CD4-positive, alpha-beta T cell treated with Interleukin-6 for 4 hours (primary cell): Measurements from ENCODE around the gene NAPG.
A peak's percentile ranks its signal among the peaks of the same experiment; 100 is the strongest.
"Not testable (repeated sequence)": the region's sequence is repeated elsewhere in the genome, so short reads cannot be mapped to it uniquely, and the experiment has no call there.

Experiments used
- DNase-seq: peaks from one replicate; pipeline ENCODE4 v3.0.0-alpha.2; 2020; ENCODE audit warnings: mixed read lengths

NAPG gene

GRCh38 chr18:10552226-10552625, 26.4 kb downstream of the NAPG start:
- DNase-seq = no peak

DNA sequence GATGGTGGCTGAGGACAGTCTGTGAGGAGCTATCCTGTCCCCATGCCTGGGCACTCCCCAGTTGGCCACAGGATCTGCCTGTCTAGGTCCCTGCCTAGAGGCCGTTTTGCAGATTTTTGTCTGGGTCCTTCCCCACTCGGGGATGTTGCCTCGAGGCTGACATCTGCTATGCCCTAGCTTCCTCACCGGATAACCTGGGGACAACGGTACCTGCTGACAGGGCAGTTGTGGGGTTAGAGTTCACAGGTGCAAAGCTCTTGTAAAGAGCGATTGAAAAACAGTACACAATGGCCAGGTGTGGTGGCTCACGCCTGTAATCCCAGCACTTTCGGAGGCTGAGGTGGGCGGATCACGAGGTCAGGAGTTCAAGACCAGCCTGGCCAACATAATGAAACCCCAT, 30.4 kb downstream of the NAPG start:
- DNase-seq = not testable (repeated sequence)

DNA sequence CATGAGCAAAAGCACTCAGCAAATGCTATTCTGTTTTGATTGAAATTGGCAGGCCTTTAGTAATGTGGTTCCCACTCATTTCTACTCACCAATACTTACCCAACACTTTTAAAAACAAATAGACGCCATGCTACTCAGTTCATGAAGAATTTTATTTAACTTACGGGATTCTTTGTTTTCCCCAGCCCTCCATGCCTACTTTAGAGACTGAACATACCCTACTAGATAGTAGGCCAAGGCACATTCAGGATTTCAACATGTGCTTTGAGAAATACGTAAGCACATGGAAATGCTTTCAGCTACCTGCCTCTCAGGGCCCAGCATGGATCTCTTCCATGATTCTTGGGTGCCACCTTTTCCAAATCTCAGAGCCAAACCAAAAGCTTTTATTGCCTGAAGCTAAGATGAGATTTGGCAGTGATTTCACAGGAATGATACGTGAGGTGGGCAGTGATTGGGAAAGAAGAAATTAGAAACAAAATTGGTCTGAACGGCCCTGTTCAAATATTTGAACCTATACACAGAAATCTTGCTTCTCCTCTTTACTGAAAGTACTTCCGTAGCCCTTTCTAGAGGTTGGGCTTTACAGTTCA, 31.4 kb downstream of the NAPG start:
- no peak for DNase-seq

DNA sequence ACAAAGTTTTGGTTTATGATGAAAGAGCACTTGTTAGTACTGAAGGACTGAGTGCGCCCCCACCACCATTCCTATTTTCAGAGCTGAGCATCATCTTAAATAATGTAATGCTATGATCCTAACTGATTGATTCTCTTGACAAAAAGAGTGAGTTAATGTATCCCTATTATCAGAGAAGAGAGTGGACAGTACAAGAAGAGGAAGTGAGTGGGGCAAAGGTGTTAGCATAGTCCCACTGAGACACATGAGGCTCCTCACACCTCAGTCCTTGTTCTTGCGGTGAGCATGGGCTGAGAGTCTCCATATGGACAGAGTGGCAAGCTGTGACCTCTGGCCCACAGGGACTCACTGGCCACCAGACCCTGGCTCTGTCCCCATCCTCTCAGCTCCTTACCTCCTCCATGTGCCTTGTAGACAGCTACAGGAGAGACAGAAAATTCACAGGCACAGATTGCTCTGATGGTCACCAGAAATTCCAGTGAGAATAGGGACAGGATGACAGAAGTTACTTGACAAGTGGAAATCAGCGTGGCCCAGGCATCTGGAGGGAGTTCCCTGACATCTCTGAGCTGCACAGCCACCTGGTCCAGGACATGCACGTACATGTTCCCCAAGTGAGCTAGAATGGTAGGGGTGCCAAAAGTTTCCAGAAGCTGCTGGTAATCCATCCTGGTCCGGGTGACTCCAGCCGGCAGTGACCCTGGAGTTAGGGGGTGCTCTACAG, 32.6 kb downstream of the NAPG start:
- DNase-seq = no peak

- DNase-seq = no peak
Measured at GRCh38 chr18:10558967-10559298, 33.1 kb downstream of the NAPG start.

DNA sequence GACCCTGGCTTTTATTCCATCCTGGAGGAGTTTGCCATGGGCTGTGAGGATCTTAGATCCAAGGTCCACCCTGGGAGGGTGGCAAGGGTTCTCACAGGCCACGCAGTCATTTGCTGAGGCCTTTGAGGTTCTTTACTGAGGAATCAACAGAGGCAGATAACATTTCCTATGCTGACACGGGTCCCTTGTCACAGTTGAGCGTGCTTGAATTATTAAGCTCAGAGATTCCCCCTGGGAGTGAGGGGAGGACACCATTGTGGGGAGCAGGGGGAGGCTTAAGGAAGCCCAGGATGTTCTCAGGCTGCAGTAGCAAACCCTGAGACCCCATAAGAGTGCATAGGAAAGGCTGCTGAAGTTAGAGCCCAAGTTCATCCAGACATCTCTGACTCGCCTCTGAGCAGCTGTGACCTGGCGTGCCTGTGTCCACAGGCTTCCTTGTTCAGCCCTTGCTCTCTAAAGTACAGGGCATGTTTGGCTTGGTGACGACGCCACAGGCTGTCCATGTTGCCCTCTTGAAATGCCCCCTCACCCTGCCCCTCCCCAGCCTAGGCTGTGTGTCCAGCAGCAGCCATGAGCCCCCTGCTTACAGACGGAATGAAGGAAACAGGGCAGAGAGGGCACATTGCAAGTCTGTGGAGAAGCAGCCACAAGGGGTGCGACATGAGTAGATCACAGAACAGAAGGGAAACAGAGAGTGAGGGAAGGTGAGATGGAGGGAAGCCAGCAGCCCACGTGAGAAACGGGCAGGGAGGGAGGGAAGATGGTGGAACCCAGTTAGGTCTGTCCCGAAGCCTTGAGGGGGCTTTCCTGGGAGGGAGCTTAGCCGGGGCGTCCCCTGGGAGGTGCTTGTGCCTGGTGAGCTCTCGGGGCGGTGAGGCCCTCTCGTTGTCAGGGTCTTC, 34.0 kb downstream of the NAPG start:
- DNase-seq = no peak

- peak; percentile 66 for DNase-seq
Measured at GRCh38 chr18:10560452-10561045, 34.7 kb downstream of the NAPG start.

GRCh38 chr18:10562773-10563160, 36.9 kb downstream of the NAPG start:
- no peak for DNase-seq

- DNase-seq = no peak
Measured at GRCh38 chr18:10563886-10564285, 38.1 kb downstream of the NAPG start.

GRCh38 chr18:10564975-10565773, 39.3 kb downstream of the NAPG start:
- DNase-seq = no peak

DNA sequence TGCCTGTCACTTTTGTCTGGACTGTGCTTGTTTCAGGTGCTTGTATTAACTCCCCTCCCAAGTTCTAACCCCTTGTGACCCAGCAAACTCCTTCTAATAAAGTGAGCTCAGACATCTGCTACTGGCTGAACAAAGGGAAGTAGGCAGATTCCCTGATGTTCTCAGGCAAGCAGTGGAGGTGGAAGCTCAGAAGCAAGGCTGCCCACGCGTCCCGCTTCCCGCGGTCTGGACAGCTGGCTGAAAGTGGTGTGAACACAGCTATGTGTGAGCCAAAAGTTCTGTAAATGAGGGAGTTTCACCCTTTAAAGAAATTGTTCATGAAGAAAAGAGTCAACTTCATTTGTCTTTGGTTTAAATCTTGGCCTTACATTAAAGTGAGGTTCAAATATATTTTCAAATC, 40.0 kb downstream of the NAPG start:
- no peak for DNase-seq

DNA sequence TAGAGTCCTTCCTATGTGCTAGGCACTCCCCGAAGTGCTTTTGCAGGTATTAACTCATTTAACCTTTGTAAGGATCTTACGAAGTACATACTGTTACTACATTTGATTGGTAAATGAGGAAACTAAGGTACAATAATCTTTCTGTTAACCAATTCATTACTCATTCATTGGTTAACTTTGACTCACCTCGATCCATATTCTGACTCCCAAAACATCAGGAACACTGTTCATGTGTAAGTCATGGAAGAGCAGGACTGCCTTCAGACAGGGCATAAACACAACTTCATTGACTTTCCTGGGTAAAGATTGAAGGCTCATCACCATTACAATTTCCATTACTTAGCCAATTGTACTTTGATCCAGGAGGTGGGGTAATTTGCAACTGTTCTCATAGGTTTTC, 40.6 kb downstream of the NAPG start:
- DNase-seq = no peak

DNA sequence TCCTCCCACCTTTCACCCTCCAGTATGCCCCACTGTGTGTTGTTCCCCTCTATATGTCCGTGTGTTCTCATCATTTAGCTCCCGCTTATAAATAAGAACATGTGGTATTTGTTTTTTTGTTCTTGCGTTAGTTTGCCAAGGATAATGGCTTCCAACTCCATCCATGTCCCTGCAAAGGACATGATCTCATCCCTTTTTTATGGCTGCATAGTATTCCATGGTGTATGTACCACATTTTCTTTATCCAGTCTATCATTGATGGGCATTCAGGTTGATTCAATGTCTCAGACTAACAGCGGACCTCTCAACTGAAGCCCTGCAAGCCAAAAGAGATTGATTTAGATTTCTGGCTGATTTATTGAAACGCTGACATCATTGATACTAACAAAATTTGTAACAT, 44.1 kb downstream of the NAPG start:
- DNase-seq = not testable (repeated sequence)

DNA sequence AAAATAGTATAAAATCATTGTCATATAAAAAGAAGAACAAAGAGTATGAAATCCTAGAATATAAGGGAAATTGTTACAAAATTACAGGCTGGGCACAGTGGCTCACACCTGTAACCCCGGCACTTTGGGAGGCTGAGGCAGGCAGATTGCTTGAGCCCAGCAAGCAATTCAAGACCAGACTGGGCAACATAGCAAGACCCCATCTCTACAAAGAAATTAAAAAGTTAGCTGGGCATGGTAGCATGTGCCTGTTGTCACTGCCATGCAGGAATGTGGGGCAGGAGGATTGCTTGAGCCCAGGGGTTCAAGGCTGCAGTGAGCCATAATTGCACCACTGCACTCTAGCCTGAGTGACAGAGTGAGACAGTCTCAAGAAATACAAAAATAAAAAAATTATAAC, 44.8 kb downstream of the NAPG start:
- DNase-seq = no peak

DNA sequence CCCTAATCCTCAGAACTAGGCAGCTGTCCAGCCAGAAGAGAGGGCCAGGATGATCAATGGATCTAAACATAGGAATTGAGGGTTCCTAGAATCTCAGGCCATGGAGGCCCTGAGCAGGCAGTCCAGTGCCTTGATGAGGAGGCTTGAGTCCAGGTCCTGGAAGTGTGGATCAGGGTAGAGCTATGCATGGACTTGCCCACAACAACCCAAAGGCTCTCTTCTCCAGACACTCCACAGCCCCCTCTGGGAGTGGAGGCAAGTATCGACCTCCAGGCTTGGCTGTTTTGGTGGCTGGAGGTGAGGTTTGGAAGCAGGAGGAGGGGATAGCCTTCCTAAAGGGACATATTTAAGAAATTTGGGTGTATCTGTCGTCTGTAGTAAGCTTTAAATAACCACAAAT, 45.7 kb downstream of the NAPG start:
- no peak for DNase-seq

DNA sequence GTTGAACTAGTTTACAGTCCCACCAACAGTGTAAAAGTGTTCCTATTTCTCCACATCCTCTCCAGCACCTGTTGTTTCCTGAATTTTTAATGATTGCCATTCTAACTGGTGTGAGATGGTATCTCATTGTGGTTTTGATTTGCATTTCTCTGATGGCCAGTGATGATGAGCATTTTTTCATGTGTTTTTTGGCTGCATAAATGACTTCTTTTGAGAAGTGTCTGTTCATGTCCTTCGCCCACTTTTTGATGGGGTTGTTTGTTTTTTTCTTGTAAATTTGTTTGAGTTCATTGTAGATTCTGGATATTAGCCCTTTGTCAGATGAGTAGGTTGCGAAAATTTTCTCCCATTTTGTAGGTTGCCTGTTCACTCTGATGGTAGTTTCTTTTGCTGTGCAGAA, 47.4 kb downstream of the NAPG start:
- not testable (repeated sequence) for DNase-seq

GRCh38 chr18:10574412-10574811, 48.6 kb downstream of the NAPG start:
- not testable (repeated sequence) for DNase-seq

DNA sequence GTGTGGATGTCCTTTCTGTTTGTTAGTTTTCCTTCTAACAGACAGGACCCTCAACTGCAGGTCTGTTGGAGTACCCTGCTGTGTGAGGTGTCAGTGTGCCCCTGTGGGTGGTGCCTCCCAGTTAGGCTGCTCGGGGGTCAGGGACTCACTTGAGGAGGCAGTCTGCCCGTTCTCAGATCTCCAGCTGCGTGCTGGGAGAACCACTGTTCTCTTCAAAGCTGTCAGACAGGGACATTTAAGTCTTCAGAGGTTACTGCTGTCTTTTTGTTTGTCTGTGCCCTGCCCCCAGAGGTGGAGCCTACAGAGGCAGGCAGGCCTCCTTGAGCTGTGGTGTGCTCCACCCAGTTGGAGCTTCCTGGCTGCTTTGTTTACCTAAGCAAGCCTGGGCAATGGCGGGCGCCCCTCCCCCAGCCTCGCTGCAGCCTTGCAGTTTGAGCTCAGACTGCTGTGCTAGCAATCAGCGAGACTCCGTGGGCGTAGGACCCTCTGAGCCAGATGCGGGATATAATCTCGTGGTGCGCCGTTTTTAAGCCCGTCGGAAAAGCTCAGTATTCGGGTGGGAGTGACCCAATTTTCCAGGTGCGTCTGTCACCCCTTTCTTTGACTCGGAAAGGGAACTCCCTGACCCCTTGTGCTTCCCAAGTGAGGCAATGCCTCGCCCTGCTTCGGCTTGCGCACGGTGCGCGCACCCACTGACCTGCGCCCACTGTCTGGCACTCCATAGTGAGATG, 52.2 kb downstream of the NAPG start:
- DNase-seq = not testable (repeated sequence)

GRCh38 chr18:10578573-10578899, 52.7 kb downstream of the NAPG start:
- DNase-seq = not testable (repeated sequence)

DNA sequence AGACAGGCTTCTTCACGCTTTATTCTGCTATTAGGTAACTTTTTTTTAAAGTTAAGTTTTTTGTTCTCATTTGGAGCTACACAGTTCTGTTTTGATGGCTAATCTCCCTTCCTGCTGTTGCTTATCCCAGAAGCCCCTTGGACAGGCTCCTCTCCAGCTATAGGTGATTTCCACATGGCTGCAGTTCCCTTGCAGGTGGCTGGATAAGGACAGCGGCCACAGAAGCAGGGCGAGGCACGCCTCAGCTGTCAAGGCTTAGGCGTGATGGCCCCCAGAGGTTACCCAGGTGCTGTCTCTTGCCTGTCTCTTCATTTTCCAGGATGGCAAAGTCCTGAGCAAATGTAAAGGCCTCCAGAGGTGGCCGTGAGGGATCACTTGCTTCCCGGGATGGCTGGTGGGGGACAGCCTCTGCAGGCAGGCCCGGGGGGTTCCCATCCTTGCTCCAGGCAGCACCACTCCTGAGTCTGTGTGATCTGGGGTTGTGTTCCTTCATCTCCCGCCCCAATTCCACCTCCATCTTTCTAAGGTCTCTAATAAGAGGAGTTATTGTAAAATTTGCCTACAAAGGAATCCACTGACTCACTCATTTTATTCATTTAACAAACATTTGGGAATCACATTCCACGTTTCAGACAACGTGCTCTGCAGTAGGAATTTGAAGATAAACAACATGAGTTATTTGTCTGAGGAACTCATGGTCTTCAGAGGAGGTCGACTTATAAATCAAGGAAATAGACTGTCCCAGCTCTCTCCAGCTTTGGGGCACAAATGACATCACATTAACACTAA, 53.4 kb downstream of the NAPG start:
- no peak for DNase-seq

DNA sequence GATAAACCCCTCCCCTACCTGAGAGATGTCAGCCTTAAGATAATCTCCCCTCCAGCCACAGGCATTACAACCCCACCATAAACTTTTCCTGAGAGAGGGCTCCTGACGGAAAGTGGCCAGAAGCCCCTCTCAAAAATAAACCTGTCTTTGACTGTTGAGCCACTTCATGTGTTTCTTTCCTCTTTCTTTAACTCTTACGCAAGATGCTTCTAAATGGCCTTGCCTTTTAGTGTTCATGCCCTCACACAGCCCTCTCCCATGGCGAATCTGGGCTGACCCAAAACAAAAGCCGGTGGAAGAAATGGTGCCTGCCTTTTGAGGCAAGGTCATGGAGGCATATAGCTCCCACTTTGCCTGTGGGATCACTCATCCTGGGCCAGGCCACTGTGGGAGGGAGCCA, 54.4 kb downstream of the NAPG start:
- DNase-seq = no peak
